Stomach smooth muscle (tissue), 2 donors: Measurements from ENCODE around the gene CERS3.

Experiments used
- H3K27ac ChIP-seq: one replicate; pipeline ENCODE4 v1.7.0; 2013; ENCODE audit warnings: mild to moderate bottlenecking, low read length, inconsistent platforms
- H3K27me3 ChIP-seq, 2 donors: one replicate each; pipeline ENCODE4 v1.7.0; 2013; ENCODE audit warnings: low read length in 2 of 2; ENCODE audit not compliant: insufficient read depth in 2 of 2, control insufficient read depth in 1 of 2
- H3K36me3 ChIP-seq, 2 donors: one replicate each; pipeline ENCODE4 v1.7.0; 2013; ENCODE audit warnings: low read length in 2 of 2; ENCODE audit not compliant: control insufficient read depth in 2 of 2, insufficient read depth in 2 of 2
- H3K4me1 ChIP-seq: one replicate; pipeline ENCODE4 v1.7.0; 2013; ENCODE audit warnings: low read length; ENCODE audit not compliant: control insufficient read depth, insufficient read depth
- H3K4me3 ChIP-seq, 2 donors: one replicate each; pipeline ENCODE4 v1.7.0; 2013; ENCODE audit warnings: low read length in 2 of 2
- H3K9ac ChIP-seq, 2 donors: one replicate each; pipeline ENCODE4 v1.7.0; 2013; ENCODE audit warnings: low read length in 2 of 2, mild to moderate bottlenecking in 1 of 2
- H3K9me3 ChIP-seq, 2 donors: one replicate each; pipeline ENCODE4 v1.7.0; 2013; ENCODE audit warnings: low read length in 2 of 2; ENCODE audit not compliant: control insufficient read depth in 2 of 2
- donor health status: healthy.
- donor health status: Pancreatic carcinoma.

CERS3 gene

DNA sequence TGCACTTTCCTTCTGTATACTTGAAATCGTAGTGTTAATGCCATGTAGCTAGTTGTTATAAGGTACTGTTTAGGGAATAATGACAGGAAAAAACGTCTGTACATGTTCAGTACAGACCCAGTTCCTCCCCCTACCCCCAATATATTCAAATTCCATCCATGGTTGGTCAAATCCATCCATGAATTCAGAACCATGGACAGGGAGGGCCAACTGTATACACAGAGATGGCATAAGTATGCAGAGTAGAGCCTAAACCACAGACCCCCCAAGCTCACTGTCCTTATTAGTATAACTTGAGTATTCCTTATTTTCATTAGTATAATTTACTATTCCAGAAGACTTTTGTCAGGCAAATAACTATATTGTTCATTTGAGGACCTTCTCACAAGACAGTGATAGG lies 135.7 kb downstream of the CERS3 start:
- no peak overlapping the region for H3K9ac ChIP-seq
- H3K27ac ChIP-seq: no peak overlapping the region
- no peaks in the 10 kb centered on the region for H3K36me3 ChIP-seq
- no peaks in the 10 kb centered on the region for H3K9me3 ChIP-seq
- no peaks in the 10 kb centered on the region for H3K27me3 ChIP-seq
- H3K4me1 ChIP-seq: no peaks in the 10 kb centered on the region
- H3K4me3 ChIP-seq: no peak overlapping the region

DNA sequence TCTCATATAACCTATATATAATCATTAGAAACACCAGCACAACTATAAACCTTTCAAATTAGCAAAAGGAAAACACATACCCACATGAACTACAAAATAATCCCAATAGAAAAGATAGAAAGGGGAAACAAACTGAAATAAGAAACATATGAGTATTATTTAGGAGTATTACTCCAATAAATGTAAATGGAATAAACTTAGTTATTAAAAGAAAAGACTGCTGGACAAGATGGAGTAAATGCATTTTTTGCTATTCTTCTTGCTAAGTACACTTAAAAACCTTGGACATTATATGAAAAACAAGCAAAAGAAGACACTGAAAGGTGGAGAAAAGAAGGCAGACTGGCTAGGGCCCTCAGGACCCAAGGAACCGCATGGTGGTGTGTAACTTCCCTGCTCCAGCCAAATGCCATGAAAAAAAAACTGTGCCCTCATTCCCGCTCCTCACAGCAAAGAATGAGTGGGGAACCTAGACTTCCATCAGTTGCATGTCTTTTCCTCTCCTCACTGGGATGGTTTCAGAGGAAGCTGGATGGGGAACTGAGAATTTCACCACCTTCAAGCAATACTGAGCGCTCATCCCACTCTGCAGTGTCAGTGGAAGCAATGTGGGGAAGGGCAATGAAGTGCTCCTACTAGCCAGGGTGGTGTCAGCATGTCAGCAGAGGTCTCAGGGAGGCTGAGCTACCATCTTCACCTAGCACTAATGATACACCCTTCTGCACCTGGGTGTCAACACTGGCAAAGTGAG lies 143.3 kb downstream of the CERS3 start:
- H3K4me1 ChIP-seq: no peaks in the 10 kb centered on the region
- no peak overlapping the region for H3K27ac ChIP-seq
- H3K4me3 ChIP-seq: no peak overlapping the region
- no peaks in the 10 kb centered on the region for H3K36me3 ChIP-seq
- no peak overlapping the region for H3K9ac ChIP-seq
- H3K27me3 ChIP-seq: no peaks in the 10 kb centered on the region
- H3K9me3 ChIP-seq: peaks cover 6 to 20% of the 10 kb centered on the region in 2 donors

DNA sequence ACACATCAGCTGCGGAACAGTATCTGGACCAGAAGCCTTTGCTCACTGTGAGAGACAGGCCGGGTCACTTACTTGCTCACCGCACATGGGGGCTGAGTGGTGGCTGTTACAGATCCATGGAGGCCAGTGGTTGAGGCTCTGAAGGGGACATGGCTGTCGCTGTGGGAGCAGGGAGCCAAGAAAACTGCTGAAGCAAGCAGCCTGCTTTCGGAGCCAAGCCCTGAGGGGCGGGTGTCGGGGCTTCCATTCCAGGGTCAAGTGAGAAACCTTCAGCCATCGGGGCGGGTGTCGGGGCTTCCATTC lies 144.7 kb downstream of the CERS3 start:
- H3K4me3 ChIP-seq: no peak overlapping the region
- no peak overlapping the region for H3K9ac ChIP-seq
- no peak overlapping the region for H3K27ac ChIP-seq
- H3K27me3 ChIP-seq: no peaks in the 10 kb centered on the region
- H3K4me1 ChIP-seq: no peaks in the 10 kb centered on the region
- no peaks in the 10 kb centered on the region for H3K36me3 ChIP-seq
- H3K9me3 ChIP-seq: peaks cover 6 to 20% of the 10 kb centered on the region in 2 donors

DNA sequence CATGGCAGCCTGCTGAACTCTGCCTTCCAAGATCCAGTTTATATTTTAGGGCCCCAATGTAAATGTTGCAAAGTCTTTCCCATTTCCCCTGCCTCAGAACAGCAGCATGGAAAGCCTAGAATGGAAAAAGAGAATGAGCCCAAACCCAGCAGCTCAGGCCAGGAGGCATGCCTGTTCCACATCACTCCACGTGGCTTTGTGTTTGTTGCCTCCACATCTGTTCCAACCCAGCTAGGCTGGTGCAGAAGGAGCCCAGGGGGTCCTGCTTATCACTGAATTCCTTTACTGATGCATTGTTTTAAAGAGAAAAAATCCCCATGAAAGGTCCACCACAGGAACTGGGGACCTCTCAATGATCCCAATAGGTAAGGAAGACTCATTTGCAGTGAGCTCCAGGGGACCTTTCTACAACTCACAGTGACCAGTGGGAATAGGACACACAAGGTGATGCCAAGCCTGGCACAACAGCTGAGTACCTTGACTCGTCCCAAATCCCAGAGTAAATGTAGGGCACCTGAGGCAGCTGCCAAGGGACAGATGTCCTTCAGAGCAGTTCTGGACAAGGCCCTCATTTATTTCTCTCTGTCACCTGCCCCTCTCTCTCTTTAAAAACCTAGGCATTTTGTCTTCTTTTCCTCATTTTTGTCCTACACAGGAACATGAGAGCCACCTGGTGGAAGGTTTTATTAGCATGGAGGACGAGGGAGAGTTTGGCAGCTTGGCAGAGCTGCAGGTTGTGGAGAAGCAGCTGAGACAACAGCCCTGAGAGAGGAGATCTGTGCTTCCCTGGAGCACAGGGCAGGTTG lies 145.2 kb downstream of the CERS3 start:
- Histone ChIP-seq H3K9ac (no peak overlapping the region), H3K9me3 (peaks cover 6 to 20% of the 10 kb centered on the region in 2 donors), H3K4me1 (no peaks in the 10 kb centered on the region), H3K36me3 (no peaks in the 10 kb centered on the region), H3K4me3 (no peak overlapping the region), H3K27ac (no peak overlapping the region), H3K27me3 (no peaks in the 10 kb centered on the region)

DNA sequence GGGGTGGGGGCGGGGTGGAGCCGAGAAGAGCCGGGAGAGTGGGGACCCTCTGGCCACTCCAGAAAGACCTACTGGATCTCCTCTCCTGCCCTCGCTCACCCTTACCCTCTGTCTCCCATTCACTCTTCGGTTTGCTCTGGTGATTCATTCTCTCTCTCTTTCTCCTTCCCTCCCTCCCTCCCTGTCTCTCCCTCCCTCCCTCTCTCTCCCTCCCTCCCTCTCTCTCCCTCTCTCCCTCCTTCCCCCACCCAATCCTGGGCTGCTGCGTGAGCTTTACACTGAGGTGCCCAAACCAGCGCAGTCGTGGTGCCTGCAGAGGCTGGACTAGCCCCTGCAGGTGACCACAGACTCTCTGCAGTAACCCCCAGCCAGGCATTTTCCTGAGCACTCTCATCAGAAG lies 154.8 kb downstream of the CERS3 start:
- H3K4me3 ChIP-seq: no peak overlapping the region
- no peaks in the 10 kb centered on the region for H3K36me3 ChIP-seq
- peaks cover 3% of the 10 kb centered on the region for H3K4me1 ChIP-seq
- no peaks in the 10 kb centered on the region for H3K9me3 ChIP-seq
- no peak overlapping the region for H3K27ac ChIP-seq
- peaks cover 8 to 10% of the 10 kb centered on the region in 2 donors for H3K27me3 ChIP-seq
- H3K9ac ChIP-seq: no peak overlapping the region

DNA sequence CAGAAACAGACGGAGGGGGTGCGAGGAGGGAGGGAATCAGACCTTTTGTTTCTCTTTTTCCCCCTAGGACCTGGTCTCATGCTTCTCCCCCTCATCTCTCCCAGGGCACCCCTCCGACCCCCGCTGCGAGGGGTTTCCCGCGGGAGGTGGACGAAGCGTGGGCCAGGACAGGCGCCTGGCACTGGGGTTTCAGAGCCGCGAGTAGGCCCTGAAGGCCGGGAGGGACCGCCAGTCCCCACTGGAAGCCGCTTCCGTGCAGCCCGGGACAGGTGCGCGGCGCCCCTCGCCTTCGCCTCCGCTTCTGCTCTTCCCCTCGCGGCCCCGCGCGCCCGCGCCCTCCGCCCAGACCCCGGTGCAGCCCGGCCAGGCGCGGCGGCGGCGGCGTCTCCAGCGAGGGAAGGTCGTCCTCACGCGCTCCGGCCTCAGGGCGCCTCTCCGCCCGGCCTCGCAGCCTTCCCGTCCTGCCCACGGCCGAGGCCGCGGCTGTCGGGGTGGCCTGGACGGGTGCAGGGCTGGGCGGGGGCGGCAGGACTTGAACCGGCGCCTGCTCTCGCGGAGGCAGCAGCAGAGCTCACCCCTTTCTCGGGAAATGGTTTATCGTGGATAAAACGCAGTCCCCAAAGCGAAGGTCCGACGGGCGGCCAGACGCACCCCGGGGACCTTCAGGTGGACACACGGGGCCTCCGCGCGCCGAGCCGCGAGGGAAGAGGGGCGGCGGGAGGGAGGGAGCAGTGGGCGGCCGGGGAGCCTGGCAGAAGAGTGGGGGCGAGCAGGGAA lies 155.4 kb downstream of the CERS3 start:
- H3K4me3 ChIP-seq: peak overlapping the region; percentile 1 to 62
- H3K4me1 ChIP-seq: peaks cover 3% of the 10 kb centered on the region
- no peaks in the 10 kb centered on the region for H3K9me3 ChIP-seq
- H3K9ac ChIP-seq: peak overlapping the region; percentile 53 to 62
- no peak overlapping the region for H3K27ac ChIP-seq
- H3K36me3 ChIP-seq: no peaks in the 10 kb centered on the region
- peaks cover 8 to 10% of the 10 kb centered on the region in 2 donors for H3K27me3 ChIP-seq

DNA sequence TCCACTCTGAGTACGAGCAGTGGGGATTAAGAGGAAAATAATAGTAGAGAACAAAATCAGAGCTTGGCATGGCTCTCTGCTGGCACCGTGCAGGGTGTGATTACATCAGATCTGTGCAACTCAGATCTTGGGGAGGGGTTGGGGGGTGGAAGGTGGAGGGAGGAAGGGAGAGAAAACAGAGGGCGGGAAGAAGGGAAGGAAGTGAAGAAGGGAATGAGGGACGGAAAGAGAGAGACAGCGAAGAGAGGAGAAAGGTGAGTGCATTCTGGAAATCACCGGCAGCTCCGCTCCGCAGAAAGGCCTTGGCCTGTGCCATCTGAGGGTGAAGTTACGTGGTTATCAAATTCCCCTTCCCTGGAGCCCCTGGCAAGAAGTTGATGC lies 156.0 kb downstream of the CERS3 start:
- H3K9me3 ChIP-seq: no peaks in the 10 kb centered on the region
- H3K27me3 ChIP-seq: peaks cover 8 to 9% of the 10 kb centered on the region in 2 donors
- peak overlapping the region; percentile 1 to 62 for H3K4me3 ChIP-seq
- no peaks in the 10 kb centered on the region for H3K36me3 ChIP-seq
- no peak overlapping the region for H3K27ac ChIP-seq
- H3K9ac ChIP-seq: peak overlapping the region; percentile 53 to 62
- peaks cover 3% of the 10 kb centered on the region for H3K4me1 ChIP-seq

DNA sequence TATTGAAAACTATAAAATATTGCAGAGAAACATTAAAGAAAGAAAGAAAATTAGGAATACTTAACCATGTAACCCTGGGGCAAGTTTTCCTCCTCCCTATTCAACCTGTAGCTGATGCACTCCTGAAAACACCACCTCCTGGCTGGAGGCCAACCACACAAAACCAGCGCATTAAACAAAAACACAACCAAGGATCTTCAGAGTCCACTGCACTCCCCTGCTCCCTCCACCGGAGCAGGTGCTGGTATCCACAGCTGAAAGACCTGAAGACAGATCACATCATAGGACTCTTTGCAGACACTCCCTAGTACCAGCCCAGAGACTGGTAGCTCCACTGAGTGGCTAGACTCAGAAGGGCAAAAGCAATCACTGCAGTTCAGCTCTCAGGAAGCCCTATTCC lies 173.4 kb downstream of the CERS3 start:
- Histone ChIP-seq H3K9ac (no peak overlapping the region), H3K36me3 (no peaks in the 10 kb centered on the region), H3K9me3 (no peaks in the 10 kb centered on the region), H3K4me3 (no peak overlapping the region), H3K27me3 (peaks cover 5 to 6% of the 10 kb centered on the region in 2 donors), H3K27ac (no peak overlapping the region), H3K4me1 (peaks cover 2% of the 10 kb centered on the region)

DNA sequence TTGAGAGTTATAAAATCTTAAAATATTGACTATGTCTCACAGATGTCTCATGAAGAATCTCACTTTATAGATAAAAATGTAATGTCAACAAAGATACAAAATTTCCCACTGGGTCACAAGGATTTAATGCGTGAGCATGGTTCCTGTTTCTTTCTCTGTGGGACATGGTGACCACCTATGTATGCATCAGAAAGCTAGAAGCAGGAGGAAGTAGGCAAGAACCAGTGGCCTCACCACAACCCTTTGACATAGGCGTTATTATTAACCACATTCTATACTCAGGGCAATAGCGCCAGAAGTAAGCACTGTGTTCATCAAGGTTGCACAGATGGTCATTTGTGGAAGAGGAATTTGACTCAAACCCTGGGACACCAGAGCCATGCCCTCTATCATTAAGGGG lies 175.3 kb downstream of the CERS3 start:
- Histone ChIP-seq H3K36me3 (no peaks in the 10 kb centered on the region), H3K27ac (no peak overlapping the region), H3K27me3 (peaks cover 5 to 6% of the 10 kb centered on the region in 2 donors), H3K4me1 (peaks cover 12% of the 10 kb centered on the region), H3K9ac (no peak overlapping the region), H3K4me3 (no peak overlapping the region), H3K9me3 (no peaks in the 10 kb centered on the region)

DNA sequence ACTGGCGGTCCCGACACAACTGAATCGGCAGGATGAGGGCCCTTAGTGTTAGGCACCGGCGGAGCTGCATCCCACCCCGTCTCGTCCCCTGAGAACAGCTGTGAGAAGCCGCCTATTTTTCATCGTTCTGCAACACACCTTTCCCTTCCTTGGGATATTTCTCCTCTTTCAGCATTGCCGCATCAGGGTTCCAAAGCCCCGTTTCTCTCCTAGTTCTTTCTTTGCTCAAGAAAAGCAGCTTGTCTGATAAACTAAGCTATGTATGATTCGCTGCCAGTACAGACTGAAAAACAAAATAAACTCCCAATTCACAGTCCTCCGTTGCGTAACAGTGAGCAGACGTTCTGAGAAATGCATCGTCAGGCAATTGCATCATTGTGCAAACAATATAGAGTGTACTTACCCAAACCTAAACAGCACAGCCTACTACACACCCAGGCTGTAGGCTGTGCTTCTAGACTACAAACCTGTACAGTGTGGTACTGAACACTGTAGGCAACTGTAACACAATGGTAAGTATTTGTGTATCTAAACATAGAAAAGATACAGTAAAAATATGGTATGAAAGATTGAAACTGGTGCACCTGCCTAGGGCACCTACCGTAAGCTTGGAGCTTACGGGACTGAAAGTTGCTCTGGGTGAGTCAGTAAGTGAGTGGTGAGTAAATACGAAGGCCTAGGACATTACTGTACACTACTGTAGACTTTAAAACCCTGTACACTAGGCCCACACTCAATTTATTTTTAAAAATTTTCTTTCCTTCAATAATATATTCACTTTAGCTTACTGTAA lies 178.1 kb downstream of the CERS3 start:
- Histone ChIP-seq H3K4me3 (peak overlapping the region; percentile 92 to 94), H3K4me1 (peaks cover 12% of the 10 kb centered on the region), H3K27ac (peak overlapping the region; percentile 99), H3K27me3 (peaks cover 5 to 6% of the 10 kb centered on the region in 2 donors), H3K9me3 (no peaks in the 10 kb centered on the region), H3K36me3 (no peaks in the 10 kb centered on the region), H3K9ac (peak overlapping the region; percentile 60 to 96)
